Stimulated activated CD4-positive, alpha-beta T cell treated with anti-CD3 and anti-CD28 coated beads, TNF-alpha, amount 100 ng/mL, for 4 hours (primary cell): ENCODE results near the gene HMGCS2.
"Not testable (repeated sequence)": the region's sequence is repeated elsewhere in the genome, so short reads cannot be mapped to it uniquely, and the experiment has no call there.

ENCODE experiments used
- DNase-seq, 3 experiments: peaks; one replicate each; pipeline ENCODE4 v3.0.0-alpha.2; 2020; ENCODE audit warnings: low read depth in 3 of 3

Gene HMGCS2

DNA sequence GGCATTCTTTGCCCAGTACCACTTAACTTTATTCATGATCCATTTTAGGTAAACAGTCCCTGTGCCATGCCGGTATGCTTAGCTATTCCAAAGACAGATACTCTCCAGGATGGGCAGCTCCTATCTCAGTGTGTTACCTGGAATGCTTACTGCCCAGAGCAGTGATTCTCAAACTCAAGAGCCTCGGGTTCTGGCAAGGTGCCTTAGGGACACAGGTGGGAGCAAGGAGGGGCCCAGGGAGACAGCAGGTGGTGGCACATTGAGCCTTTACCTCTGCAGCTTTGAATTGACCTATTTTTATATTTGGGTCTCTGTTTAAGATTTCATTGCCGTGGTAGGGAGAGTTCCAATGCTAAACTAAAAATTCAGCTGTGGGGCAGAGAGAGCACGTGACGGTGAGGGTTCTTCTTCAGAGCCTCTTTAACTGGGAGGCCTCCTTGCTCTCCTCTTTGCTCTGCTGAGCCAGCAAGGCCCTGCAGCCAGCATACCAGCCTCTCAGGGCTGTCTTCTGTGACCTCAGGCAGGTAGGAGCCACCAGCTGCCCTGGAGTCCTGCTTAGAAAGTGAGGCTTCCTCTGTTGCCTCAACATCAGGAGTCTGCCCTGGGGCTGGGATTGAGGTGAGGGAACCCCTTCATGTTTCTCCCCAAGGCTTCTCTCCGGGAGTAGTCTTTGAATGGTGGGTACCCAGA is 36.8 kb downstream of the HMGCS2 start:
- DNase-seq, result no peak

DNA sequence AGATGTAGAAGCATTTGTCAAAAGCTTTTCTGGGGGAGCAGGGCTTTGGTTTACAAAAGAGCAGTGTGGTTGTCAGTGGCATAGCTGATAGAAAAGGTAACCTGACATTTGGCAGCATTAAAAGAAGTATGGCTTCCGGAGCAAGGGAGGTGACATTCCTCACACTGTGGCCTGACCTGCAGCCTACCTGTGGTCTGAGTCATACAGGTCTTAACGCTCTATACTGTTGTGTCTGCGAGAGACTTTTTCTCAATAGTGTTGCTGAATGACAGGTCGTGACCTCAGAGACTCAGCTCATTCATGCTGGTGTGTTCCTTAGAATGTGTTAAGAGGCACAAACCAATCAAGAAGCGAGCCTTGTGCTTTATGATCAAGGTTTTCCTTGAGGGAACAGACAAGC is 37.6 kb downstream of the HMGCS2 start:
- DNase-seq, result no peak

DNA sequence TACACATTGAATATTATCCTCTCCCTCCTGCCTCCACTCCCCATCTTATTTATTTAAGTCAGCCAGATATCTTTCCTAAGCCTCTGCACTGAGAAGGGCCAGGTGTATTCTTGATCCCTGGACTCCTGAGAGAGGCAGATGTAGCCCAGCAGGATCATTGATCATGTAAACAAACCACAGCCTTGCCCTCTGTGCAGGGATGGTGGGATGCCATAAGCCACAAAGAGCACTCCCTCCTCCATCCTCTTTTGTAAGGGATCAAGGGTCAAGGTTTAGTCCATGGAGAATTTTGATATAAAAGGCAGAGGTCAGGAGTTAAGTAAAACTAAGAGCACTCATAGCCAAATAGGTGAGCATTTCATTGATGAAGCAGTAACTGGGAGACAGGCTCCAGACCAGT is 39.7 kb downstream of the HMGCS2 start:
- DNase-seq, result no peak

DNA sequence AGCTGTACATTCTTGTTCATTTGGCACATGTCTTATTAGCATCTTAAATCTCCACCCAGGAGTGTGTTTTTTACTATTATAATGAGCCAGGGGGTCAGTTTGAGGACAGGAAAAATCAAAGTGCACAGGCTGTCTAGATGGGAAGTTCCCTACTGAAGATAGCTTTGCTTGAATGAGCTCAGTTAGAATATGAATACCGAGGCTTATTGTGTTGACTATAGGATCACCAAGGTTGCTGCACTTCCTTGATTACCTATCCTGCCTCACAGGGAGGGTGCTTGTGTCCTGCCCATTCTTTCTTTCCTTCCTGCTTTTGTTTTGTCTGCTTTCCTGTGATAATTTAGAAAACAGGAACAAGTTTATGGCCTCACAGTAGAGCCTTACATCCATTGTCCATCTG is 40.7 kb downstream of the HMGCS2 start:
- DNase-seq, result no peak

DNA sequence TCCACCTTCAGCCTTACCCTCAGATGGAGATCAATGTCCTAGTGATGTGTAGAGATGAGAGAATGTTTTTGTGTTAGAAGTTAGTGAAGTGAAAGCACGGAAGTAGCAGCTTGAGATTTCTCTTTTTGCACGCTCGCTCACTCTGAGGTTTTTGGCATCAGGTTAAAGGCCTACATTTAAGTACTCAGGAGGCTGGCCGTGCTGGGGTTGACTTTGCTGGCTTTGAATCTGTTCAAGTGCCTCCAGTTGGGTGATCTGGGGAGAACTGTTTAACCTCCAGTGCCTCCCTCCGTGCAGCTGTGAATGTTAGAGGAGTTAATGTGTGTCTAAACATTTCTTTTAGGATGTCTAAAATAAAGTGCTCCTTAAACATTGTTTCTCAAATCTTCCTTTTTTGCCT is 43.1 kb downstream of the HMGCS2 start:
- DNase-seq, result no peak

DNA sequence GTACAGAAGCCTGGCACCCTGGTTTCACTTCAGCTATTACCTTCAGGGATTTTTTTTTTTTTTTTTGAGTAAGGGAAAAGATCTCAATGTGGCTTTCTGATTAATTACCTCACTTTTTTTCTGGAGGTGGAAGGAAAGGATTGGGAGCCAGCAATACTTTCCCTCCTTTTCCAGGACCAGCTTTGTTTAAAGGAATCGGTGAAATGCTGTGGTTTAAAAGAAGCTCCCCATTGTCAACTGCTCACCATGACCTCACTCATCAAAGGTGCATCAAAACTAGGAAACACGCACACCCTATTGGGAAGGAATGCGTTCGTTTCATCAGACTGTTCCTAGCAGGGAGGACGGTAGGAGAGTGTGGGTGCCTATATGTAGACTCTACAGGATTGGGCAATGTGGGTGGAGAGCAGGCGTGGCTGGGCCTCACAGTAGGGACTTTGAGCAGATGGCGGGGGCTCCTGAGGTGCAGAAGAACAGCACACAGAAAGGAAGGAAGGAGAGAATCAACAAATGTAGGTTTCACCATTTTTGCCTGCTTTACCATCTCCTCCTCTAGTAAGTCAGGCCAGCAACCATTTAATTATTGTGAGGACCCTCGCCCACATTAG is 44.0 kb downstream of the HMGCS2 start:
- no peak for DNase-seq

DNA sequence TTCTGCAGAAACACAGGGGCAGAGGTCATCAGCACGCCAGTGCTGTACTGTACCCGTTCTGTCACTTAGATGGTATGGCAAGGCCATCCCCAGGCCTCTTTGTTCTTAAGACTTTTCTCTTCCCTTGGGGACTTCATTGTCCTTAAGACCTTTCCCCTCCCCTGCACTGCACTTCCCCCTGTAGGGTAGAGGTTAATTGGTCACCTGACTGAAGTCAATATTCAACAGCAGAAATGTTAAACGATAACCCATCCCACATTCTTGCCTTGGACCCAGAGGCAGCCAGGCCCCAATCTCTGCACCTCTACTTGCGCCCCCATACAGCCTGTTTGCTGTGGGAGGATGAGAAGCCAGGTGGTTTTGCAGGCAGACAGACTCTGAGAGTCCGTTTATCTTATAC is 46.8 kb downstream of the HMGCS2 start:
- no peak for DNase-seq

DNA sequence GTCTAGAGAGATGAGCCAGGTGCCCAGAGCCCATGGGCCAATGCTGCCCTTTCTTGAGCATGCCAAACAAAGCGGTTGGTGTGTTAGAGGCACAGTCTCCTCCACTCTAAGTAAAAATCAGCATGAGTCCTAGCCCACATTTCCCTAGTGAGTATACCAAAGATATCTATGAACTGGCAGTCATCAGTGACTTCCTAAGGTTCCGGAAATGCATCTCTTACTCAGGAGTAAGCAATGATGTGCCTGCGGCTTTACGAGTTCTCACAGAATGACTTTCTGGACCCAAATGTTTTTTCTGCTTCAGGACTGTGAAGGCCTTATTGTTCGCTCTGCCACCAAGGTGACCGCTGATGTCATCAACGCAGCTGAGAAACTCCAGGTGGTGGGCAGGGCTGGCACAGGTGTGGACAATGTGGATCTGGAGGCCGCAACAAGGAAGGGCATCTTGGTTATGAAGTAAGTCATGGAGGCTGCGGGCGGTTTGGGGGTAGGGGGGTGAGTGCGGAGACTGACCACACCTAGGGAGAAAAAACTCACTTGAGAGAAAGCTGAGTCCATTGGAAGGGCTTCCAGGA is 47.8 kb downstream of the HMGCS2 start:
- DNase-seq, result no peak

DNA sequence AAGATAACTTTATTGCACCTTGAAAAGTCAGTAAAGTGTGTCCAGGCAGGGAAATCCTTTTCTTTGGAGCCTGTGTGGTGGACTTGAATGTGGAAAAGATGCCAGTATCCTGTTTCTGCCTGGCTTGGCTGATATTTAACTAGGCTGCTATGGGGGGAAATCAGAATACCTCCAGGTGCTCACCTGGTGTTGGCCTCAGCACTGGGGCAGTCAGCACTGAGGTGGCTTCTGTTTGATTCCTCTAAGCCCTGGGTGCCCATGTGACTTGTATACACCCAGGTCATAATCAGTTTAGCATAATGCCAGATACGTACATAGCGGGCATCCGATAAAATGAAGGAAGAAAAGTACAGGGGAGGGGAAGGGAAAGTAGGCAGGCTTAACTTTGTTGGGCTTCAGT is 49.7 kb downstream of the HMGCS2 start:
- DNase-seq, result no peak

DNA sequence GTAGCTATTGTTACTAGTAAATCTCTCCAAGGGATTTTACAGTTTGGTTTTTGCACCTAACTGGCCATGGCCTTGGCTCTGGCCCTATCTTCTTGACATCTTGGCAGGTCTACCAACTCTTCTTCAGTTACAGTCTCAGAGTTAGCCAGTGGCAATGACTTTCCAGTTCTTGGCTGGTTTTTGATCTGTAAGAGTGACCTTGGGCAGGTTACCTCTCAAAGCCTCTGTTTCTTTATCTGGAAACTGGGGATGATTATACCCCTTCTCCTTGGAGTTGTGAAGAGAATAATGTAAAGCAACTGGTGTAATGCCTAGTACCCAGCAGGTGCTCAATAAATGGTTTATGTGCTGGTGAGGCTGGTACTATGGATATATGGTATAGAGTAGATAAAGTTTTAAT is 50.3 kb downstream of the HMGCS2 start:
- no peak for DNase-seq

DNA sequence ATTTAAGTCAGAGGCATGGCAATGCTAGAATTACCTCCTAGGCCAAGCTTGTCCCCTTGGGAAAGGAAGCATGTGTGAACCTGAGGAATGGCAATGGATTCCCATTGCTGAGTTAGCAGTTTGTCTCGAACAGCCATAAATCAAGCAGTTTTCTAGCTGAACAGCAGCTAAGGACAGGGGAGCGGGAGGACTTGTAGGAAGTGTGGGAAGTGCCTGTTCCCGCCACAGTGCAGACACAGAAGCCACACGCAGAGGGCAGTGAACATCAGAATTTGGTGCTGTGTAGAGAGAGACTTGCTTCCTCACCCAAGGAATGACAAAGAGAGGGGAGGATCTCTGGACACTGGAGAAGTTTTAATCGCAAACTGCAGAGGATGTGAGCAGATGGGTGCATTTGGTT is 53.2 kb downstream of the HMGCS2 start:
- no peak for DNase-seq

DNA sequence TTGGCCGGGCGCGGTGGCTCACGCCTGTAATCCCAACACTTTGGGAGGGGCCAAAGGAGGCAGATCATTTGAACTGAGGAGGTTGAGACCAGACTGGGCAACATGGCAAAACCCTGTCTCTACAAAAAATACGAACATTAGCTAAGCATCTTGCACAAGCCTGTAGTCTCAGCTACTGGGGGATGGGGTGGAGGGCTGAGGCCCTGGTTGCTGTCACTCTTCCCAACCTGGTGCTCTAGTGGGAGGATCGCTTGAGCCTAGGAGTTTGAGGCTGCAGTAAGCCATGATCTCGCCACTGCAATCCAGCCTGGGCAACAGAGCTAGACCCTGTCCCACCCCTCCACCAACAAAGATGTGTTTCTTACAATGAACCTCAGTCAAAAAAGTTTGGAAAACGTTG is 54.1 kb downstream of the HMGCS2 start:
- no peak for DNase-seq

DNA sequence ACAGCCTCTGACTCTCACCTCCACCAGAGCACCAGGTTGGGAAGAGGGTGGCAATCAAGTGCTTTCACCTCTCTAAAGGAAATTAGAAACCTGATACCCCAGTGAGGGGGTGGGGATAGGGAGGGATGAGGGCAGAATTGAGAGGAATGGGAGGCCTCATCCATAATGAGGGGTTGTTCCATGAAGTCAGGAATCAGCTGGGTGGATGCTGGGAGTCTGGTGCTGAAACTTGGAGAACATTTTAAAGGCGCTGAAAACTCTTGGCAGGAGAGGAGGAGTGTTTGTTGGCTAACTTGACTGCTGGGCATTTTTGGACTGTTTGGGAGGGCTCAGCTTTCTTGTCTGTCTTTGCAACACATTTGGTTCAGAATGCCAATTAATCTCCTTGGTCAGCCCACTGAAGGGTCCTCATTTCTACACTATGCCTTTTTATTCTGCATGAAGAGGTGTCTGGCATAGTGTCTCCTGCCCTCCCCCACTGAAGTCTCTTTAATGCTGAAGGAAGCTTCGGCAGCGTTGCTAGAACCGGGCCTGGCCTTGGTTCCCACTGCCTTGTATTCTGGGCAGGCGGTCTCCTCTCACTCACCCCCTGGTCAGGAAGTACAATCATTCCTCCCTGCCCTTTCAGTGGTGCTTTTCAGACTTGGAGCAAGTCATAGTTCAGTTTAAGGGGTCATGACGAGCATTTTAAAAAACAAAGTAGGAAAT is 54.8 kb downstream of the HMGCS2 start:
- DNase-seq, result no peak

DNA sequence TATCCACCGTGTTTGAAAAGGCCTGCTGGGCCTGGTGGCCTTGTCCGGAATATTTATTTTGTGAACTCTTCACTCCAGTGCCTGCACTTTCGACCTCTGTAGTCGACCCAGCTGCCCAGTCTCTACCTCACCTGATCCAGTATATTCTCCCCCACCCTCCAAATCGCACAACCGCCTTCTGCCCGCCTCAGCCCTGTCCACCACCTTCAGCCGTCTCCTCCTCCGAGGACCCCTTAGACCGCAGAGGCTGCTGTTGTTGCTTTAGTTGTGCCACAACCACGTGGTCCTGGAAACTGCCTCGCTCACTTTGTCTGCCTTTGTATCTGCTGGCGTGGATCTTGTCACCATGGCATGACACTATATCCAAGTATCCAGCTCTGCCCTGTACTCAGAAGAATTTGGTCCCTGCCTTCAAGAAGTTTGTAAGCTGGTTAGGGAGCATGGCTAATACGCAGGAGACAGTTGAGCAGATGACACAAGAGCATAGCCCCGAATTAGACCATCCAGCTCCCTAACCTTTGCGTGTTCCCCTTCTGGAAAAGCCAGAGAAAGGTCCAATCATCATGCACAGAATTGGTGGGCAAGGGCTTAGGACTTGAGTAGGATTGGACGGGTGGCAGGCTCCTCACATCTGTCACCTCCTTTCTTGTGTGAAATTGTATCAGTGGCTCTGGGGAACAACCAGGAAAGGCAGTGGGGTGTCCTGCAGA is 55.5 kb downstream of the HMGCS2 start:
- no peak for DNase-seq

DNA sequence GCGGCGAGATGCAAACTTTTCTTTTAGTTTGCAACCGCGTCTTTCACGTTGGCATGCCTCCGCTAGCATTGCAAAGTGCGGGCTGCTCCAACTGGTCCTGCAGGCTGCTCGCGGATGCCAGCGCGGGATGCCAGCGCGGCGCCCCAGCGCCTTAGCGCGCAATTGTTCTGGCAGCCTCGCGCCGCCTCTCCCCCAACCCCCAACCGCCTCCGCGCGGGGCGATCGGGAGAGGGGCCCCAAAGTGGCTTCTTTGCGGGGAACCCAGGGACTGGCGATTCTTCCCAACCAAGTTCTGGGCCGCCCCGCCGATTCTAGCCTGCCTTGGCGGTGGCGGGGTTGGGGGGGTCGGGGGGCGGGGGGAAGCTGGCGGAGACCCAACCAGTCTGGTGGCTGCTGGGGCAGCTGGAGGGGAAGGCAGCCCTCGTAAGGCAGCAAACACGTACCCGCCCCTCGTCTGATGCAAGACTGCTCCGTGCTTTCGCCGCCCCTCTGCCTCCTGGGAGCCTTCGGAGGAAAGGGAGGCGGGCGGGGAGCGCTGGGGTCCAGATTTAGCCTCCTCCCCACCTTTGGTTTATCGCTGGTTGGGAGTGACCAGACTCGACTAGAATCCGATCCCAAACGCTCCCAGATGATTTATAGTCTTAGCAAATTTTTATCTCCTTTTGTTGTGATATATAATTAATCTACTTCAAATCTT is 56.2 kb downstream of the HMGCS2 start:
- DNase-seq, result peak in 1 of 3 experiments; percentile 6

DNA sequence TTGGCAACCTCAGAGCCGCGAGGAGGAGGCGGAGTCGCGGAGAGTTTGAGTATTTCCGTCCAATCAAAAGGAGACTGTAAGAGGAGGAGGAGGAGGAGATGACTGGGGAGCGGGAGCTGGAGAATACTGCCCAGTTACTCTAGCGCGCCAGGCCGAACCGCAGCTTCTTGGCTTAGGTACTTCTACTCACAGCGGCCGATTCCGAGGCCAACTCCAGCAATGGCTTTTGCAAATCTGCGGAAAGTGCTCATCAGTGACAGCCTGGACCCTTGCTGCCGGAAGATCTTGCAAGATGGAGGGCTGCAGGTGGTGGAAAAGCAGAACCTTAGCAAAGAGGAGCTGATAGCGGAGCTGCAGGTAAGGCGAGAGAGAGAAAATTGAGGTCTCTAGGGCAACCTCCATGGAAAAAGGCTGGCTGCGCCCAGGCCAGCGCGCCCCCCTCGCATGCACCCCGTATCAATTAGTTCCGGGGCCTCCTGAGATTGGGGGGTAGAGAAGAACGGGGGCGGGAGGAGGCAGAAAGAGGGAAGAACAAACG is 56.8 kb downstream of the HMGCS2 start, which contains the start of gene PHGDH:
Gene PHGDH (plus strand): TSS at position 131 of the 538 bp plus-strand sequence. CDS start 89 bp downstream, at position 220.
- DNase-seq, result peak in 1 of 3 experiments; percentile 18

DNA sequence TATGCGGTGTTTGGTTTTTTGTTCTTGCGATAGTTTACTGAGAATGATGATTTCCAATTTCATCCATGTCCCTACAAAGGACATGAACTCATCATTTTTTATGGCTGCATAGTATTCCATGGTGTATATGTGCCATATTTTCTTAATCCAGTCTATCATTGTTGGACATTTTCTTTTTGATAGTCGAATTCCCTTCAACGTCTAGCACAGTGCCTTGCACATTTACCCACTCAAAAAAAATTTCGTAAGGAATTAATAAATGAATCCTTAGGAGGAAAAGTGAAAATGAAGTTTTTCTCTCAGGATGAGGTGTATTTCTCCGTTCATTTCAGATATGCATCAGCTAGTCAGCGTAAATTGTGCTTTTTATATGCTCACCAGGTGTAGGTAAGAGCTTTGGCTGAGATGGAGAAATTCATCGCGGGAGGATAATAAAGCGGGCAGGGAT is 57.3 kb downstream of the HMGCS2 start:
- not testable (repeated sequence) for DNase-seq

DNA sequence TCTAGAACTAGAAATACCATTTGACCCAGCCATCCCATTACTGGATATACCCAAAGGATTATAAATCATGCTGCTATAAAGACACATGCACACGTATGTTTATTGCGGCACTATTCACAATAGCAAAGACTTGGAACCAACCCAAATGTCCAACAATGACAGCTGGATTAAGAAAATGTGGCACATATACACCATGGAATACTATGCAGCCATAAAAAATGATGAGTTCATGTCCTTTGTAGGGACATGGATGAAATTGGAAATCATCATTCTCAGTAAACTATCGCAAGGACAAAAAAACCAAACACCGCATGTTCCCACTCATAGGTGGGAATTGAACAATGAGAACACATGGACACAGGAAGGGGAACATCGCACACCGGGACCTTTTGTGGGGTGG is 62.1 kb downstream of the HMGCS2 start:
- DNase-seq, result not testable (repeated sequence)

DNA sequence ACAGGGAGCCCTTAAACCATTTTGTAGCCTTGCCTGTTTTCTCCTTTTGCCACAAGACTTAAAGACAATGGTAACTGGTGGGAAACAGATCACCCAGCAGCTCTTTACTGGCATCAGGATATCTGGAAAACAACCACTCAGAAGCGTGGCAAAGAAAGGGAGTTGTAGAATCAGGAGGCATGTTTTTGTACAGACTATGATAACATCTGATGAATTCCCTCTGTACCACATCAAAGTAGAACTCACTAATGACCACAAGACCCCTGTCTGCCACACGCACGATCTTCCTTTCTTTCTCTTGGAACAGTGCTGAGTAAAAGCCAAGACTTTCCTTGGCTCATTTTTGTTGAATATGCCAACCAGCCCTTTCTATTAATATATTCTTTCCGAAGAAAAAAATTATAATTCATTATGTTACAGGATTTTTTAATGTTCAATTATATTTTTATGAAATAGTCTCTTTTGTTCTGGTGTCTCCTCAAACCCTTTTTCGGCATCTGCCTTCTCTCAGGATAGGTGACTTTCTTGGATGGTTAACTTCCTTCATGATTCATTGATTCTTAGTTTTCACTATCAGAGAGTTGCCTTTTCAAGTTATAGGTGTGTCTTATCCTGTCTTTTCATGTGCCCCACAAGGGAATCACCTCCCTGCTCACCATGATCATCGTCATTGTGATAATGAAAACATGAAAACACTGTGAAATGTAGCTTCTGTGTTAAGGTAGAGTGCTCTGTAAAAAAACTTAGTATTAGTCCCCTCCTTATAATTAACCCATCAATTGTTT is 64.8 kb downstream of the HMGCS2 start:
- no peak for DNase-seq

DNA sequence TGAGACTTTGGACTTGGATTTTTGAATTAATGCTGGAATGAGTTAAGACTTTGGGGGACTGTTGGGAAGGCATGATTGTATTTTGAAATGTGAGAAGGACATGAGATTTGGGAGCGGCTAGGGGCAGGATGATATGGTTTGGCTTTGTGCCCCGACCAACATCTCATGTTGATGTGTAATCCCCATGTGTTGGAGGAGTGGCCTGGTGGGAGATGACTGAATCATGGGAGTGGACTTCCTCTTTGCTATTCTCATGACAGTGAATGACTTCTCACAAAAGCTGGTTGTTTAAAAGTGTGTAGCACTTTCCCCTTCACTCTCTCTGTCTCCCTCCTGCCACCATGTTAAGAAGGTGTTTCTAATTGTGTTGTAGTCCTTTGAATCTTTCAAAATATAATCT is 66.3 kb downstream of the HMGCS2 start:
- DNase-seq, result no peak
